Loucy (cell line): Measurements from ENCODE around the gene ARHGAP4.

Experiments
- H2AFZ ChIP-seq: fragments of 200-600 bp; sonication (generic); 2 replicates; pipeline ENCODE4 v1.6.0; 2016; ENCODE audit warnings: antibody characterized with exemption, mild to moderate bottlenecking, low read length, moderate library complexity
- H3F3A ChIP-seq: fragments of 200-600 bp; 2 replicates; pipeline ENCODE4 v1.6.0; 2016; ENCODE audit warnings: antibody characterized with exemption, low read depth, mild to moderate bottlenecking
- H3K27me3 ChIP-seq: fragments of 200-600 bp; sonication (generic); 2 replicates; pipeline ENCODE4 v1.6.1; 2014; ENCODE audit warnings: low read length, mild to moderate bottlenecking; ENCODE audit not compliant: insufficient read depth, poor library complexity, severe bottlenecking
- H3K36me3 ChIP-seq: fragments of 200-600 bp; sonication (generic); 2 replicates; pipeline ENCODE4 v1.6.1; 2016; ENCODE audit warnings: low read length; ENCODE audit not compliant: insufficient read depth
- H3K4me1 ChIP-seq: fragments of 200-600 bp; sonication (generic); 2 replicates; pipeline ENCODE4 v1.5.1; 2014; ENCODE audit warnings: low read length, mild to moderate bottlenecking; ENCODE audit not compliant: insufficient read depth, poor library complexity, severe bottlenecking
- H3K4me2 ChIP-seq: fragments of 200-600 bp; sonication (generic); 2 replicates; pipeline ENCODE4 v1.6.0; 2014; ENCODE audit warnings: antibody characterized with exemption, low read length, low read depth, mild to moderate bottlenecking; ENCODE audit not compliant: poor library complexity, severe bottlenecking
- H3K4me3 ChIP-seq: fragments of 200-600 bp; sonication (generic); 2 replicates; pipeline ENCODE4 v1.5.1; 2014; ENCODE audit warnings: low read length, mild to moderate bottlenecking, mixed read lengths; ENCODE audit not compliant: poor library complexity, severe bottlenecking
- H3K79me2 ChIP-seq: fragments of 200-600 bp; sonication (generic); 2 replicates; pipeline ENCODE4 v1.6.1; 2014; ENCODE audit warnings: low read length; ENCODE audit not compliant: insufficient read depth
- H3K9ac ChIP-seq: fragments of 200-600 bp; sonication (generic); 2 replicates; pipeline ENCODE4 v1.6.0; 2014; ENCODE audit warnings: mild to moderate bottlenecking, low read depth, low read length, moderate library complexity; ENCODE audit not compliant: poor library complexity, severe bottlenecking
- H3K9me2 ChIP-seq: fragments of 200-600 bp; sonication (generic); replicated peaks from 2 replicates; pipeline ENCODE4 v1.6.1; 2016; ENCODE audit warnings: low read depth, low read length, mixed read lengths
- H3K9me3 ChIP-seq: fragments of 200-600 bp; sonication (generic); 2 replicates; pipeline ENCODE4 v1.6.1; 2014; ENCODE audit warnings: mild to moderate bottlenecking, antibody characterized with exemption, low read length, low read depth; ENCODE audit not compliant: insufficient read depth
- H4K20me1 ChIP-seq: fragments of 200-600 bp; sonication (generic); 2 replicates; pipeline ENCODE4 v1.6.0; 2014; ENCODE audit warnings: antibody characterized with exemption, low read length, mild to moderate bottlenecking; ENCODE audit not compliant: insufficient read depth, poor library complexity, severe bottlenecking
- EZH2phosphoT487 ChIP-seq: fragments of 200-600 bp; IDR thresholded peaks from 2 replicates; pipeline ENCODE4 v1.6.1; 2018; ENCODE audit warnings: antibody characterized with exemption, mild to moderate bottlenecking, moderate library complexity, borderline replicate concordance
- TF ChIP-seq, protein P1 (sequence below): fragments of 200-600 bp; sonication (generic); conservative IDR thresholded peaks from 2 replicates; pipeline ENCODE4 v1.5.1; 2014; ENCODE audit warnings: mild to moderate bottlenecking, antibody characterized with exemption, low read length

ARHGAP4 gene

DNA sequence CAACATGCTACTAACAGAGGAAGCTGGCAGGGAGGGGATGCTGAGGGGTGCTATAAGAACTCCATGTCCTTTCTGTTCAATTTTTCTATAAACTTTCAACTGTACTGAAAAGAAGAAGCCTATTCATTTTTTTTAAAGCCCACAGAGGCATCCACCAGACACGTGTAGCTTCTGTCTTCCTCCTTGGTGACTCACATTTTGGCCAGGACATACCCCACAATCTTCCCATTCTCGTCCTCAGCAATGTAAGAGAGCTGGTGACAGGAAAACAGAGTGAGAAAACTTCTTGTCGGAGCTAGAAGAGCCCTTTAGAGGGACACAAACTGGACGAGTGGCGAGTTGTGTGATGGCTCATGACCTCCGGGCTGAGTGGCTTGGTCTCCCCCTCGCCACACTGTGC, 7.7 kb upstream of the ARHGAP4 start:
- no peak overlapping the region for H2AFZ ChIP-seq
- no peaks in the 10 kb centered on the region for H3K27me3 ChIP-seq
- peak overlapping the region; percentile 89 for H3K4me2 ChIP-seq
- TF ChIP-seq, protein P1, sequence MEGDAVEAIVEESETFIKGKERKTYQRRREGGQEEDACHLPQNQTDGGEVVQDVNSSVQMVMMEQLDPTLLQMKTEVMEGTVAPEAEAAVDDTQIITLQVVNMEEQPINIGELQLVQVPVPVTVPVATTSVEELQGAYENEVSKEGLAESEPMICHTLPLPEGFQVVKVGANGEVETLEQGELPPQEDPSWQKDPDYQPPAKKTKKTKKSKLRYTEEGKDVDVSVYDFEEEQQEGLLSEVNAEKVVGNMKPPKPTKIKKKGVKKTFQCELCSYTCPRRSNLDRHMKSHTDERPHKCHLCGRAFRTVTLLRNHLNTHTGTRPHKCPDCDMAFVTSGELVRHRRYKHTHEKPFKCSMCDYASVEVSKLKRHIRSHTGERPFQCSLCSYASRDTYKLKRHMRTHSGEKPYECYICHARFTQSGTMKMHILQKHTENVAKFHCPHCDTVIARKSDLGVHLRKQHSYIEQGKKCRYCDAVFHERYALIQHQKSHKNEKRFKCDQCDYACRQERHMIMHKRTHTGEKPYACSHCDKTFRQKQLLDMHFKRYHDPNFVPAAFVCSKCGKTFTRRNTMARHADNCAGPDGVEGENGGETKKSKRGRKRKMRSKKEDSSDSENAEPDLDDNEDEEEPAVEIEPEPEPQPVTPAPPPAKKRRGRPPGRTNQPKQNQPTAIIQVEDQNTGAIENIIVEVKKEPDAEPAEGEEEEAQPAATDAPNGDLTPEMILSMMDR, result no peak
- no peak for TF ChIP-seq EZH2phosphoT487
- H3K9me2 ChIP-seq, result no peaks in the 10 kb centered on the region
- H3F3A ChIP-seq, result no peaks in the 10 kb centered on the region
- H4K20me1 ChIP-seq, result no peaks in the 10 kb centered on the region
- peaks cover 48% of the 10 kb centered on the region for H3K79me2 ChIP-seq
- H3K4me3 ChIP-seq, result peak overlapping the region; percentile 81
- H3K9ac ChIP-seq, result peak overlapping the region; percentile 81
- no peaks in the 10 kb centered on the region for H3K9me3 ChIP-seq
- H3K36me3 ChIP-seq, result no peaks in the 10 kb centered on the region
- peaks cover 13% of the 10 kb centered on the region for H3K4me1 ChIP-seq

DNA sequence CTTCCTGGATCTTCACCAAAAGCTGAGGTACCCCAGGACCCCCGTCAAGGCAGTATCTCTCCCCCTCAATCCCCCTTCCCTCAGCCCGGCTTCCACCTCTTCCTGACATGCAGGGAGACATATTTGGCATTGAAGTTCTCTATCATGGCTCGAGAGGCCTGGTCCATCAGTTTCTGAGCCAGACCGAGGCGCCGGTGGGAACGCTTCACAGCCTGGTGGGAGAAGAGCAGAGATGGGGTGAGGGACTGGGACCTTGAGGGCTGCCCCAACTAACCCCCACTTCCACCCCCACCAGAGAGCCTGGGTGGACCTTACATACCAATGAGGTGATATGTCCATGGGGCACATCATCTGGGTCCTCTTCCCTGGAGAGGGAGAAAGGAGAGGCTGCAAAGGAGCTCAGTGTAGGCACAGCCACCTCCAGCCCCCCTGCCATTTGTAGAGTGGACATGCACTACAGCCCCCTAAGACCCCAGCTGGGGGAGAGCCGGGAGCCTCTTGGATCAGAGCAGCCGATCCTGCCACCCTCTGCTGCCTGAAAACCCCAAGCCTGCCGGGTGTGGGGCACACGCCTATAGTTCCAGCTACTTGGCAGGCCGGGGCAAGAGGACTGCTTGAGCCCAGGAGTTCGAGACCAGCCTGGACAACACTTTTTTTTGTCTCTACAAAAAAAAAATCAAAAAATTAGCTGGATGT, 6.3 kb upstream of the ARHGAP4 start:
- no peaks in the 10 kb centered on the region for H3K27me3 ChIP-seq
- TF ChIP-seq, protein P1, result no peak
- TF ChIP-seq EZH2phosphoT487, result no peak
- no peak overlapping the region for H3K9ac ChIP-seq
- no peak overlapping the region for H3K4me2 ChIP-seq
- no peaks in the 10 kb centered on the region for H3K9me2 ChIP-seq
- peaks cover 48% of the 10 kb centered on the region for H3K79me2 ChIP-seq
- peaks cover 4% of the 10 kb centered on the region; the same call in 1 of the 2 replicates for H3F3A ChIP-seq
- H3K4me1 ChIP-seq, result peaks cover 13% of the 10 kb centered on the region
- H3K4me3 ChIP-seq, result no peak overlapping the region
- no peaks in the 10 kb centered on the region for H3K9me3 ChIP-seq
- H4K20me1 ChIP-seq, result no peaks in the 10 kb centered on the region
- no peaks in the 10 kb centered on the region for H3K36me3 ChIP-seq
- H2AFZ ChIP-seq, result no peak overlapping the region

DNA sequence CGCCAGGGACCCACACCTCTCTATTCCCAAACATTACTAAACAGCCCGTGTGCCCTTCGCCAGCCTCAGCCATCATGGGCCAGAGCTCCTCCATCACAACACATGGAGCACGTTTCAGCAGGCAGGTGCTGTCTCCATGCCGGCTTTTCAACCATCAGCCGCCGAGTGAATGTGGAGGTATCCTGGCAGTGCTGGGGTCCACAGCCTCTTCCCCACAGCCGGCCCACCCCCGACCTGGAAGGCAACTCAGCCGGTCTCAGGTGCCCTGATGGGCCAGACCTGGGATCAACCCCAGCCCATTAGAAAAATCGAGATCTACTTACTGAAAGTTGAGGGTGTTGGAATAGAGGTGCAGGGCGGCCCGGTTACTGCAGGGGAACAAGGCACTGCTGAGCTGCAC, 5.7 kb upstream of the ARHGAP4 start:
- H2AFZ ChIP-seq, result no peak overlapping the region
- no peaks in the 10 kb centered on the region for H3K27me3 ChIP-seq
- H3K9me2 ChIP-seq, result no peaks in the 10 kb centered on the region
- H4K20me1 ChIP-seq, result no peaks in the 10 kb centered on the region
- peaks cover 48% of the 10 kb centered on the region for H3K79me2 ChIP-seq
- H3K4me3 ChIP-seq, result no peak overlapping the region
- peaks cover 13% of the 10 kb centered on the region for H3K4me1 ChIP-seq
- no peak overlapping the region for H3K4me2 ChIP-seq
- H3K36me3 ChIP-seq, result no peaks in the 10 kb centered on the region
- H3K9ac ChIP-seq, result peak overlapping the region; percentile 12
- peaks cover 4% of the 10 kb centered on the region; the same call in 1 of the 2 replicates for H3F3A ChIP-seq
- no peak for TF ChIP-seq EZH2phosphoT487
- TF ChIP-seq, protein P1, result no peak
- H3K9me3 ChIP-seq, result no peaks in the 10 kb centered on the region
